Globus pallidus (tissue), 1 donor: Measurements from ENCODE around the gene NUDT4.
"Not testable (repeated sequence)": the region's sequence is repeated elsewhere in the genome, so short reads cannot be mapped to it uniquely, and the experiment has no call there.

Experiments used
- DNase-seq: peaks from one replicate; pipeline ENCODE4 v3.0.0-alpha.2; 2015; ENCODE audit warnings: low spot score

Gene NUDT4

GRCh38 chr12:93402333-93403311, 24.9 kb downstream of the NUDT4 start:
- no peak for DNase-seq

- no peak for DNase-seq
Measured at GRCh38 chr12:93403988-93404803, 26.5 kb downstream of the NUDT4 start.

GRCh38 chr12:93404961-93405849, 27.5 kb downstream of the NUDT4 start:
- DNase-seq, result no peak

GRCh38 chr12:93407054-93407962, 29.6 kb downstream of the NUDT4 start:
- DNase-seq, result no peak

- DNase-seq, result no peak
Measured at GRCh38 chr12:93407963-93408283, 30.2 kb downstream of the NUDT4 start.

GRCh38 chr12:93408813-93409212, 31.1 kb downstream of the NUDT4 start:
- no peak for DNase-seq

GRCh38 chr12:93409343-93410187, 31.8 kb downstream of the NUDT4 start:
- not testable (repeated sequence) for DNase-seq

- DNase-seq, result not testable (repeated sequence)
Measured at GRCh38 chr12:93411060-93411459, 33.3 kb downstream of the NUDT4 start.

- not testable (repeated sequence) for DNase-seq
Measured at GRCh38 chr12:93412396-93412795, 34.7 kb downstream of the NUDT4 start.

GRCh38 chr12:93413064-93413463, 35.3 kb downstream of the NUDT4 start:
- DNase-seq, result no peak

- no peak for DNase-seq
Measured at GRCh38 chr12:93415723-93416464, 38.2 kb downstream of the NUDT4 start.

- no peak for DNase-seq
Measured at GRCh38 chr12:93417967-93418480, 40.3 kb downstream of the NUDT4 start.

- DNase-seq, result peak; percentile 37
Measured at GRCh38 chr12:93419388-93420034, 41.8 kb downstream of the NUDT4 start.

GRCh38 chr12:93422050-93422449, 44.3 kb downstream of the NUDT4 start:
- DNase-seq, result no peak

GRCh38 chr12:93425736-93426411, 48.1 kb downstream of the NUDT4 start:
- no peak for DNase-seq

GRCh38 chr12:93426412-93426805, 48.7 kb downstream of the NUDT4 start:
- no peak for DNase-seq

- DNase-seq, result no peak
Measured at GRCh38 chr12:93427779-93428564, 50.2 kb downstream of the NUDT4 start.
